Esophagus muscularis mucosa (tissue), 3 donors: ENCODE measurements around the gene ZNF334.

Source experiments
- CTCF ChIP-seq, 3 experiments: fragments of 200-600 bp in 2 of 3; fragments of 450-650 bp in 1 of 3; sonication (generic) in 2 of 3; IDR thresholded peaks; one replicate each; pipeline ENCODE4 v1.5.1; 2017 to 2019; ENCODE audit warnings: antibody characterized with exemption in 3 of 3, mild to moderate bottlenecking in 2 of 3, moderate library complexity in 1 of 3
- POLR2A ChIP-seq: fragments of 450-650 bp; IDR thresholded peaks from one replicate; pipeline ENCODE4 v1.6.1; 2017; ENCODE audit warnings: antibody characterized with exemption, moderate library complexity, mild to moderate bottlenecking, low read depth

GRCh38 chr20:46546936-46547335, 33.6 kb upstream of the ZNF334 start:
- TF ChIP-seq POLR2A (no peak), CTCF (IDR thresholded peaks at IDR 0.05) (no peak)
